OCI-LY3 (cell line): ENCODE results near the gene FOXJ3.

ENCODE experiments used
- CTCF ChIP-seq: fragments of 200-600, 300-600 bp; sonication (generic); IDR thresholded peaks from 2 replicates; pipeline ENCODE4 v1.5.1; 2014; ENCODE audit warnings: antibody characterized with exemption, low read length, low read depth
- EZH2phosphoT487 ChIP-seq: fragments of 200-600 bp; shearing (Covaris generic); IDR thresholded peaks from 2 replicates; pipeline ENCODE4 v1.6.1; 2018; ENCODE audit warnings: antibody characterized with exemption, mixed run types, low read depth

DNA sequence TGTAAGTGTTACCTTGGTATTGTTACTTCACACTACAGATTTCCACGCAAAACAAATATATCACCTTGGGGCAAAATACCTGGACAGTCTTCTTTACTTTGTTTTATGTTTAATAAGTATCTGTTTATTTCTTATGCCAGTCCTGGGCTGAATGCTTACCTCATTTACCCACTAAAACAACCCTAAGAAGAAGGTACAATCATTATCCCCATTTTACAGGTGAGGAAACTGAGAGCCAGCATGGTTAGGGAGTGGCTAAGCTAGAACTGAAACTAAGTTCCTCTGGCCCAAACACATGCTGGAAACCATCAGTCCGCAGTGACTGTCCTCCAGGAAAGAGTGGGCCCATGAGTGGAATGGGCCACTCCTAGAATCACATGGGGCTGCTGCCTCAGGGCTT lies 194.8 kb downstream of the FOXJ3 start:
- no peak for TF ChIP-seq CTCF
- no peak for TF ChIP-seq EZH2phosphoT487
